Fibroblast of lung (primary cell): ENCODE data around the gene DNAJC18. TPM values are rescaled to one million over a fixed set of nuclear protein-coding genes. Genes with fewer than 3 reads are reported as not detected.
"Not testable (repeated sequence)": the region's sequence is repeated elsewhere in the genome, so short reads cannot be mapped to it uniquely, and the experiment has no call there.

Source experiments
- DNase-seq, 2 donors: peaks; one replicate each; pipeline versions ENCODE4 v3.0.0 to v3.0.0-alpha.2; 2010; ENCODE audit warnings: low read depth in 2 of 2
- H2AFZ ChIP-seq: 2 replicates; pipeline ENCODE4 v1.5.1; 2012; ENCODE audit warnings: low read length, control low read depth, inconsistent platforms
- H3K27ac ChIP-seq: 2 replicates; pipeline ENCODE4 v1.5.1; 2011; ENCODE audit warnings: low read length, control low read depth; ENCODE audit not compliant: insufficient read depth
- H3K27me3 ChIP-seq: 2 replicates; pipeline ENCODE4 v1.5.1; 2011; ENCODE audit warnings: mild to moderate bottlenecking, low read length; ENCODE audit not compliant: control insufficient read depth, insufficient read depth
- H3K36me3 ChIP-seq: 2 replicates; pipeline ENCODE4 v1.5.1; 2011; ENCODE audit warnings: low read length; ENCODE audit not compliant: control insufficient read depth, insufficient read depth
- H3K4me1 ChIP-seq: 2 replicates; pipeline ENCODE4 v1.5.1; 2011; ENCODE audit warnings: low read length; ENCODE audit not compliant: control insufficient read depth, insufficient read depth; ENCODE audit errors: extremely low read depth
- H3K4me2 ChIP-seq: 2 replicates; pipeline ENCODE4 v1.5.1; 2011; ENCODE audit warnings: low read length, control low read depth; ENCODE audit not compliant: insufficient read depth; ENCODE audit errors: extremely low read depth
- H3K4me3 ChIP-seq, 4 experiments: fragments of 200-600 bp in 1 of 4; sonication (generic) in 1 of 4; replicated peaks in 1 of 4; 2 replicates each; pipeline ENCODE4 v1.5.1; 2011 to 2016; ENCODE audit warnings: low read length in 4 of 4, low read depth in 3 of 4, mild to moderate bottlenecking in 3 of 4, control low read depth in 2 of 4, inconsistent platforms in 1 of 4, mixed read lengths in 1 of 4; ENCODE audit not compliant: insufficient read depth in 1 of 4; ENCODE audit errors: control extremely low read depth in 1 of 4
- H3K79me2 ChIP-seq: 2 replicates; pipeline ENCODE4 v1.5.1; 2012; ENCODE audit warnings: mild to moderate bottlenecking, low read length, inconsistent platforms; ENCODE audit not compliant: control insufficient read depth, insufficient read depth
- H3K9ac ChIP-seq: 2 replicates; pipeline ENCODE4 v1.5.1; 2011; ENCODE audit warnings: mild to moderate bottlenecking, low read length, control low read depth; ENCODE audit not compliant: insufficient read depth
- H3K9me3 ChIP-seq: 2 replicates; pipeline ENCODE4 v1.5.1; 2012; ENCODE audit warnings: low read depth, low read length; ENCODE audit not compliant: control insufficient read depth, insufficient read depth
- H4K20me1 ChIP-seq: 2 replicates; pipeline ENCODE4 v1.5.1; 2011; ENCODE audit warnings: low read length; ENCODE audit not compliant: control insufficient read depth, insufficient read depth; ENCODE audit errors: extremely low read depth
- EZH2 ChIP-seq: IDR thresholded peaks from 2 replicates; pipeline ENCODE4 v1.5.1; 2012; ENCODE audit warnings: low read length, control low read depth, mild to moderate bottlenecking; ENCODE audit errors: missing control alignments
- polyA plus RNA-seq, 2 donors: library from polyadenylated mRNA; depleted of rRNA in 1 of 2; stranded (reverse) in 1 of 2; unstranded in 1 of 2; fragments of >200 nt; gene quantifications; 2 replicates each; pipeline ENCODE4 v1.2.1, GENCODE V29; 2011 to 2012; ENCODE audit warnings: missing spikeins in 1 of 2
- total RNA-seq: library from RNA; depleted of rRNA; stranded (reverse); fragments of >200 nt; gene quantifications from 2 replicates; pipeline ENCODE4 v1.2.1, GENCODE V29; 2014
- TF ChIP-seq, protein P1 (sequence below), 2 donors: IDR thresholded peaks in 1 of 2; conservative IDR thresholded peaks in 1 of 2; 1 replicate in 1 of 2; 2 replicates in 1 of 2; pipeline ENCODE4 v1.5.1; 2011 to 2012; ENCODE audit warnings: low read length in 2 of 2, control low read depth in 1 of 2, inconsistent platforms in 1 of 2, low read depth in 1 of 2, mild to moderate bottlenecking in 1 of 2

DNAJC18 gene
- total and polyA plus RNA-seq, 2 donors (not counting 1 experiment from before 2014, with no cell fraction given): 12.6 to 14.6 TPM

GRCh38 chr5:139486201-139486600 lies 46.9 kb upstream of the DNAJC18 start:
- Histone ChIP-seq H3K27ac (no peak overlapping the region), H3K36me3 (no peaks in the 10 kb centered on the region), H3K4me2 (no peak overlapping the region), H3K79me2 (peaks cover 7% of the 10 kb centered on the region), H3K9ac (no peak overlapping the region), H4K20me1 (no peaks in the 10 kb centered on the region), H3K4me3 (no peak overlapping the region), H2AFZ (no peak overlapping the region), H3K27me3 (no peaks in the 10 kb centered on the region), H3K9me3 (no peaks in the 10 kb centered on the region), H3K4me1 (peaks cover 8% of the 10 kb centered on the region)
- no peak for DNase-seq
- TF ChIP-seq, protein P1, sequence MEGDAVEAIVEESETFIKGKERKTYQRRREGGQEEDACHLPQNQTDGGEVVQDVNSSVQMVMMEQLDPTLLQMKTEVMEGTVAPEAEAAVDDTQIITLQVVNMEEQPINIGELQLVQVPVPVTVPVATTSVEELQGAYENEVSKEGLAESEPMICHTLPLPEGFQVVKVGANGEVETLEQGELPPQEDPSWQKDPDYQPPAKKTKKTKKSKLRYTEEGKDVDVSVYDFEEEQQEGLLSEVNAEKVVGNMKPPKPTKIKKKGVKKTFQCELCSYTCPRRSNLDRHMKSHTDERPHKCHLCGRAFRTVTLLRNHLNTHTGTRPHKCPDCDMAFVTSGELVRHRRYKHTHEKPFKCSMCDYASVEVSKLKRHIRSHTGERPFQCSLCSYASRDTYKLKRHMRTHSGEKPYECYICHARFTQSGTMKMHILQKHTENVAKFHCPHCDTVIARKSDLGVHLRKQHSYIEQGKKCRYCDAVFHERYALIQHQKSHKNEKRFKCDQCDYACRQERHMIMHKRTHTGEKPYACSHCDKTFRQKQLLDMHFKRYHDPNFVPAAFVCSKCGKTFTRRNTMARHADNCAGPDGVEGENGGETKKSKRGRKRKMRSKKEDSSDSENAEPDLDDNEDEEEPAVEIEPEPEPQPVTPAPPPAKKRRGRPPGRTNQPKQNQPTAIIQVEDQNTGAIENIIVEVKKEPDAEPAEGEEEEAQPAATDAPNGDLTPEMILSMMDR (conservative IDR thresholded peaks at IDR 0.05 in 1 of 2, IDR thresholded peaks at IDR 0.05 in 1 of 2; ENCODE audit: low read depth in 1 of 2, low read length in 2 of 2): no peak
- TF ChIP-seq EZH2: no peak

- not testable (repeated sequence) for H3K4me1 ChIP-seq, H4K20me1 ChIP-seq, H3K36me3 ChIP-seq, H3K9me3 ChIP-seq, DNase-seq, H3K27me3 ChIP-seq
- peak overlapping the region; percentile 98 for H3K4me2 ChIP-seq
- H3K27ac ChIP-seq: peak overlapping the region; percentile 99
- peak overlapping the region; percentile 73 for H2AFZ ChIP-seq
- H3K9ac ChIP-seq: peak overlapping the region; percentile 80
- H3K4me3 ChIP-seq: peak overlapping the region in 2 of 4 experiments; percentile 63 to 82
- peaks cover 14% of the 10 kb centered on the region for H3K79me2 ChIP-seq
These were observed 43.5 kb upstream of the DNAJC18 start for GRCh38 chr5:139482890-139483208.

DNA sequence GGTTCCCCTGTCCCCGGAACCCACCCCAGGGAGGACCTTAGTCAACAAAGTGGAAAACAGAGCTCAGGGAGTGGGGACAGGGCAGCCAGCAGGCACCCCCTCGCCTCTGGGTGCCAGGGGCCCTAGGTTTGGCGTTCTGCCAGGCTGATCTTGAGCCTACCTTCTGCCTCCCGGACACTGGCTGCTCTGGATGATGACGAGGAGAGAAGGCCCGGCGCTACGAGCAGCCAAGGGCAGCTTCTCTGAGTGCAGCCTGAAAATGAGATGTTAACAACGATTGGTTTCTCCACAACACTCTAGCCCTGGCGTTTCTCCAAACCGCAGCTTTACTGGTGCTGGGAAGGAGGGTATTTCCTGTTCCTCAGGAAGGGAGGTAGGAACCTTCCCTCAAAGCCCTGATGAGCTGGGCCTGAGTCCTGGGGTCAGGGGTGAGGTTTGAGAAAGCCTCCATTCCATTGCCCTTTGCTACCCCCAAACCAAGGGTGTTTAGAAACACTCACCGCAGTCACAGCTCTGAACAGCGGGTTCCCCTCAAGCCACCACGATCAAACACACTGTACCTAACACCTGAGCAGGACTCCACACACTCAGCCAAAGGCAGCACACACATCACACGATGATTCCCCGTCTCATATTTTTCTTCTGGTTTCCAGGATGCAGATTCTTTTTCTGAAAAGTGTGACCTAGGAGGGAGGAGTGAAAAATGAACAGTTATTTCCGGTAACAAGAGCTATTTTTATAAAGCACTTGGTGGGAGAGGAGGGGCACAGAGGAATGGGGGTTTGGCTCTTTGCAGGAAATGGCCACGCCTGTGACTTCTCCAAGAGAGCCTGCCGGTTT lies 42.9 kb upstream of the DNAJC18 start, which contains the start of gene STING1:
STING1 (minus strand) TSS at position 709 of the 840 bp plus-strand sequence. CDS start 1,054 bp downstream, outside the sequence.
- H2AFZ ChIP-seq: peak within 1 kb of the TSS; percentile 73
- peaks cover 8% of the 10 kb centered on the region for H3K4me1 ChIP-seq
- H4K20me1 ChIP-seq: no peaks in the 10 kb centered on the region
- no peaks in the 10 kb centered on the region for H3K27me3 ChIP-seq
- TF ChIP-seq, protein P1 (conservative IDR thresholded peaks at IDR 0.05 in 1 of 2, IDR thresholded peaks at IDR 0.05 in 1 of 2; ENCODE audit: low read depth in 1 of 2, low read length in 2 of 2): peak in 1 of 2 donors; percentile 2
- no peak for TF ChIP-seq EZH2
- peak; percentile 95 to 97 for DNase-seq
- H3K9me3 ChIP-seq: no peaks in the 10 kb centered on the region
- peak within 1 kb of the TSS; percentile 98 for H3K4me2 ChIP-seq
- peak within 1 kb of the TSS; percentile 80 for H3K9ac ChIP-seq
- H3K36me3 ChIP-seq: peaks cover 3% of the 10 kb centered on the region
- peak within 1 kb of the TSS; percentile 99 for H3K27ac ChIP-seq
- peaks cover 14% of the 10 kb centered on the region for H3K79me2 ChIP-seq
- H3K4me3 ChIP-seq: peak within 1 kb of the TSS; percentile 63 to 82 (median 73)
